ENCODE data around the gene UPK1B.

DNA sequence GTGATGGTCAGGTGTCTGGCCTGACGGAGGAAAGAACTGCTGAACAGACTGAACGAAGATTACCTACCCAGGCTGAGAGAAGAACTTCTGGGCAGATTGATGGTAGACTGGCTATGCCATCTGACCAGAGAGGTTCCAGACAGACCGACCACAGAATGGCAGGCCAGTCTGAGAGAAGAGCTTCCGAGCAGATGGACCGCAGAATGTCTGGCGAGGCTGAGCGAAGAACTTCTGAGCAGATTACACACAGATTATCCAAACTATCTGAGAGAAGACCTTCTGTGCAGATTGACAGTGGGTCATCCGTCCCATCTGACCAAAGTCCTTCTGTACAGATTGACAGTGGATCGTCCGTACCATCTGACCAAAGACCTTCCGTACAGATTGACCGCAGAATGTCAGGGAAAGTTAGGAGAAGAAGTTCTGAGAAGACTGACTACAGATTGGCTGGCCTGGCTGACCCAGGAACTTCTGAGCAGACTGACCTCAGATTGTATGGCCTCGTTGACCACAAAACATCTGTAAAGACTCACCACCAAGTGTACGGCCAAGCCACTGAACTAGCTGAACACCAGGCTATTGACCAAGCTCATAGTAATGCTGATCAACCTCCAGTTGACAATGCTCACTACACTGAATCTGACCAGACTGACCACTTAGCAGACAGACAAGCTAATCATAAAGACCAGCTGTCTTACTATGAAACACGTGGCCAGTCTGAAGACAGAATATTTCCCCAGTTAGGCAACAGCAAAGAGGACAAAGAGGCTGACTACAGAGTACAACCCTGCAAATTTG, 26.6 kb upstream of the UPK1B start:
- TF ChIP-seq, protein P1, sequence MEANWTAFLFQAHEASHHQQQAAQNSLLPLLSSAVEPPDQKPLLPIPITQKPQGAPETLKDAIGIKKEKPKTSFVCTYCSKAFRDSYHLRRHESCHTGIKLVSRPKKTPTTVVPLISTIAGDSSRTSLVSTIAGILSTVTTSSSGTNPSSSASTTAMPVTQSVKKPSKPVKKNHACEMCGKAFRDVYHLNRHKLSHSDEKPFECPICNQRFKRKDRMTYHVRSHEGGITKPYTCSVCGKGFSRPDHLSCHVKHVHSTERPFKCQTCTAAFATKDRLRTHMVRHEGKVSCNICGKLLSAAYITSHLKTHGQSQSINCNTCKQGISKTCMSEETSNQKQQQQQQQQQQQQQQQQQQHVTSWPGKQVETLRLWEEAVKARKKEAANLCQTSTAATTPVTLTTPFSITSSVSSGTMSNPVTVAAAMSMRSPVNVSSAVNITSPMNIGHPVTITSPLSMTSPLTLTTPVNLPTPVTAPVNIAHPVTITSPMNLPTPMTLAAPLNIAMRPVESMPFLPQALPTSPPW (CRISPR knock-in tag; IDR thresholded peaks at IDR 0.05): no peak
- no peak for TF ChIP-seq SIN3A (IDR thresholded peaks at IDR 0.05; ENCODE audit: borderline replicate concordance in 2 of 2, control insufficient read depth in 1 of 2, low read depth in 2 of 2, low read length in 2 of 2)
- TF ChIP-seq RAD21 (CRISPR knock-in tag; conservative IDR thresholded peaks at IDR 0.05 in 1 of 2, IDR thresholded peaks at IDR 0.05 in 1 of 2): no peak
